ENCODE results near the gene PABPC4L. TPM values are rescaled to one million over a fixed set of nuclear protein-coding genes. Genes with fewer than 3 reads are reported as not detected.

Gene PABPC4L
- total RNA-seq, 1 experiment from 2014 or later = 2.2 TPM

- H4K8ac ChIP-seq (replicated peaks; ENCODE audit: insufficient read length, low read depth, low read length) = no peak overlapping the region
- no CpG with 5 or more reads among the region's 1 CpG for WGBS (ENCODE audit: extremely low coverage, insufficient read length, low lambda C conversion rate)
These were observed 12.1 kb downstream of the PABPC4L start for GRCh38 chr4:134189480-134189879.

More at GRCh38 chr4:134189480-134189879, 12.1 kb downstream of the PABPC4L start:
- Histone ChIP-seq H3K9me3 (ENCODE audit: control insufficient read depth, low read depth, low read length) (no peaks in the 10 kb centered on the region), H3K23me2 (ENCODE audit: insufficient read length, low read depth, low read length, poor library complexity, severe bottlenecking) (no peaks in the 10 kb centered on the region), H3K27ac (ENCODE audit: insufficient read length, low read depth, low read length) (no peak overlapping the region), H3K4ac (ENCODE audit: low read depth, low read length) (no peak overlapping the region), H3K4me1 (ENCODE audit: insufficient read depth, low read length) (no peaks in the 10 kb centered on the region), H3K9ac (ENCODE audit: extremely low read depth, insufficient read length, low read length) (no peak overlapping the region), H3K27me3 (ENCODE audit: insufficient read depth, low read length) (no peaks in the 10 kb centered on the region), H3K4me2 (ENCODE audit: insufficient read depth, insufficient read length, low read length) (no peak overlapping the region), H4K20me1 (ENCODE audit: control insufficient read depth, insufficient read depth, insufficient read length) (no peaks in the 10 kb centered on the region), H2AK5ac (ENCODE audit: insufficient read length, low read length) (no peak overlapping the region), H3K14ac (ENCODE audit: insufficient read depth, low read length) (no peak overlapping the region), H3K18ac (ENCODE audit: insufficient read length, low read depth, low read length) (no peak overlapping the region), H3K56ac (ENCODE audit: insufficient read length, low read depth, low read length) (no peak overlapping the region), H2BK12ac (ENCODE audit: insufficient read length, low read depth, low read length) (no peak overlapping the region), H3K79me2 (ENCODE audit: insufficient read depth, low read length) (no peaks in the 10 kb centered on the region), H2BK15ac (ENCODE audit: low read depth, low read length) (no peak overlapping the region), H2BK20ac (ENCODE audit: low read depth, low read length, poor library complexity, severe bottlenecking) (no peak overlapping the region), H4K91ac (ENCODE audit: insufficient read length, low read depth, low read length) (no peak overlapping the region), H3T11ph (ENCODE audit: low read length) (no peak overlapping the region), H4K5ac (ENCODE audit: insufficient read length, low read depth, low read length) (no peak overlapping the region), H2BK120ac (ENCODE audit: low read depth, low read length, poor library complexity, severe bottlenecking) (no peak overlapping the region), H3K23ac (ENCODE audit: insufficient read length, low read depth, low read length) (no peak overlapping the region), H3K79me1 (ENCODE audit: insufficient read depth, low read depth, low read length, poor library complexity, severe bottlenecking) (no peaks in the 10 kb centered on the region), H2AFZ (ENCODE audit: low read length) (no peak overlapping the region), H2BK5ac (ENCODE audit: insufficient read length, low read length) (no peak overlapping the region)
- TF ChIP-seq CTCF (conservative IDR thresholded peaks at IDR 0.05) = no peak
- DNase-seq = no peak
- no peak overlapping the region for H3K27ac Mint-ChIP-seq
- peaks cover 0 to 8% (median 3%) of the 10 kb centered on the region in 3 experiments; a peak in 3 of 7 replicates for H3K36me3 Mint-ChIP-seq (ENCODE audit: insufficient read depth in 1 of 3, low read depth in 3 of 3)
- no peaks in the 10 kb centered on the region for H3K27me3 Mint-ChIP-seq (ENCODE audit: low read depth)
- no peak overlapping the region for H3K4me3 Mint-ChIP-seq
- peaks cover 4 to 5% of the 10 kb centered on the region in 2 experiments; a peak in 4 of 5 replicates for H3K9me3 Mint-ChIP-seq
- H3K4me1 Mint-ChIP-seq = no peaks in the 10 kb centered on the region
